ENCODE measurements around the gene POLR2J. TPM values are rescaled to one million over a fixed set of nuclear protein-coding genes. Genes with fewer than 3 reads are reported as not detected.
"Not testable (repeated sequence)": the region's sequence is repeated elsewhere in the genome, so short reads cannot be mapped to it uniquely, and the experiment has no call there.

Gene POLR2J
- total RNA-seq, 1 experiment from 2014 or later: 60.1 TPM

- not testable (repeated sequence) for DNase-seq (ENCODE audit: low read depth)
Observed at GRCh38 chr7:102494473-102495149, 15.9 kb upstream of the POLR2J start.

GRCh38 chr7:102494026-102494425, 15.3 kb upstream of the POLR2J start:
- DNase-seq (ENCODE audit: low read depth): not testable (repeated sequence)

- not testable (repeated sequence) for DNase-seq (ENCODE audit: low read depth)
Observed at GRCh38 chr7:102493220-102493935, 14.7 kb upstream of the POLR2J start.

DNA sequence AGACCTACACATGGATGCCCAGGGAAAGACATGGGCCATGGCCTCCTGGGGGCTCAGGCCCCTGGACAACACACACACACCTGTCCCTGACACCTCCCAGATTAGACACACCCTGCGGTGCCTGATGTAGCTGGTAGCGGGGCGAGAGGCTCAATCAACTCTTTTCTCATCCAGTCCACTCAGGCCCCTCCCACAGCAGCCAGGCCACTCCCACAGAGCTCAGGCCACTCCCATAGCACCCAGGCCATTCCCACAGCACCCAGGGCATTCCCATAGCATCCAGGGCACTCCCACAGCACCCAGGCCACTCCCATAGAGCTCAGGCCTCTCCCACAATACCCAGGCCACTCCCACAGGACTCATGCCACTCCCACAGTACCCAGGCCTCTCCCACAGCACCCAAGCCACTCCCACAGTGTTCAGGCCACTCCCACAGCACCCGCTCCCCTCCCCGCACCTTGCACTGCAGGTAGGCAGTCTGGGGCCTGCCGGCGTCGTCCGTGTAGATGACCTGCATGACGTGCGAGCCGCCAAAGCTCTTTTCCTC, 11.9 kb upstream of the POLR2J start:
- not testable (repeated sequence) for DNase-seq (ENCODE audit: low read depth)

DNA sequence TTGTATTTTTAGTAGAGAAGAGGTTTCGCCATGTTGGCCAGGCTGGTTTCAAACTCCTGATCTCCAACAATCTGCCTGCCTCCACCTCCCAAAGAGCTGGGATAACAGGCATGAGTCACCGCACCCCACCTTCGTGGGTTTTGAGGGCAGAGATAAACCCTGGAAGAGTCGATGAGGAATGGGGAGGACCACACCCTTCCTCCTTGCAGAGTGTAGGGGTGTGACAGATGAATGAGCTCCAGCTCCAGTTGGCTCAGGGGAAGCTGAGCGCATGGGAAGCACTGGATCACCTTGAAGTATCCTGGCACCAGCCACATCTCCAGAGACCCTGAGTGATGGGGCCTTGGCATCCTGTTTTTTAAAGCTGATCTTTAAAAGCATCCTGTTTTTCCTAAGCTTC, 5.6 kb upstream of the POLR2J start:
- DNase-seq (ENCODE audit: low read depth): not testable (repeated sequence)

DNA sequence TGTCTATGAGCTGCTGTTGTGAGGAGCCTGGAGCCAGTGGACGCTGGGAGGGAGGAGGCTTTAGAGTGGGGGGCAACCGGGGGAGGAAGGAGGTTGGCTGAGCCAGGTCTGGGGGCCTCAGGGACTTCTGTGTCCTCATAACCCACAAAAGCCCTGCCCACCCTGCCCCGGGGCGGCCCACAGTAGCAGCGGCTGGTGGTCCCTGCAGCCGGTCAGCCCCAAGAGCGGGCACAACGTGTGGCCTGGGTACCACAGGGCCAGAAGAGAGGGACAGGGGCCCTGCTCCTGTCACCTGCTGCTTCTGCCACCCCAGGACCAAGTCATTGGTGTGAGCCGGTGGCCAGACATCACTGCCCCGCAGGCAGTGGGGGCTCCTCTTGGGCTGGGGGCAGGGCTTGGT, 3.2 kb upstream of the POLR2J start:
- DNase-seq (ENCODE audit: low read depth): not testable (repeated sequence)

GRCh38 chr7:102479982-102480637, 1.4 kb upstream of the POLR2J start:
- DNase-seq (ENCODE audit: low read depth): not testable (repeated sequence)

DNA sequence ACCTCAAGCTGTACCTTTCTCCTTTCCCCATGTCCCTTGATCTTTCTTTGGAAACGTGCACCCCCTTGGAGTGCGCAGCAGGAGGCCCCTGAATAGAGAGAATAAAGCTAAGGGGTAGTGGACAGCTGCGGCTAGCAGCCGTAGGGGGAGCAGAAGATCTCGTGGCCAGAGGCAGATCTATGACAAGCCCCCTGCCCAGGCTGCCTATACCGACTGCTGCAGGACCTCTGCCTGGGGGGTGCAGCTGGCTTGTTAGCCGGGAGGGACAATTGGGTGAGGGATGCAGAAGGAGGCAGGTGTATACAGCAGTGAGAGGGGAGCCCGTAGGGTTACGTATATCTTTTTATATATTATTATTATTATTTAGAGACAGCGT, 475 bp upstream of the POLR2J start:
- DNase-seq (ENCODE audit: low read depth): not testable (repeated sequence)

GRCh38 chr7:102474736-102475435, 3.8 kb downstream of the POLR2J start:
- DNase-seq (ENCODE audit: low read depth): not testable (repeated sequence)

DNA sequence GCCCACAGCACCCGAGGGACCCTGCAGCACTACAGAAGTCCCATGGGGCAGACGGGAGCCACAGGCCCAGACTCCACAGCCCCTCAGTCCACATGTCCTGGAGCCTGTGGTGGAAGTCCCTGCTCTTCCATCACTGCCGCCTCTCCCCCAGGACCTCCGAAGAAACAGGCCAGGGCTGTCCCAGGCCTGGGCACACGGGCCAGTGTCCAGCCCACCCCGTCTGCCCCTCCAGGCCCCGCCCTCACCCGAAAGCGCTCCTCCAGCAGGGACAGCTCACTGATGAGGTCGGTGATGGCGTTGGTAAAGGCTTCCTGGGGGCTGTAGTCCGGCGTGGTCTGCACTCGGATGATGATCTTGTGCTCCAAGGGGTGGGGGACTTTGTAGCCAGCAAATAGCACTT, 4.6 kb downstream of the POLR2J start:
- not testable (repeated sequence) for DNase-seq (ENCODE audit: low read depth)

DNA sequence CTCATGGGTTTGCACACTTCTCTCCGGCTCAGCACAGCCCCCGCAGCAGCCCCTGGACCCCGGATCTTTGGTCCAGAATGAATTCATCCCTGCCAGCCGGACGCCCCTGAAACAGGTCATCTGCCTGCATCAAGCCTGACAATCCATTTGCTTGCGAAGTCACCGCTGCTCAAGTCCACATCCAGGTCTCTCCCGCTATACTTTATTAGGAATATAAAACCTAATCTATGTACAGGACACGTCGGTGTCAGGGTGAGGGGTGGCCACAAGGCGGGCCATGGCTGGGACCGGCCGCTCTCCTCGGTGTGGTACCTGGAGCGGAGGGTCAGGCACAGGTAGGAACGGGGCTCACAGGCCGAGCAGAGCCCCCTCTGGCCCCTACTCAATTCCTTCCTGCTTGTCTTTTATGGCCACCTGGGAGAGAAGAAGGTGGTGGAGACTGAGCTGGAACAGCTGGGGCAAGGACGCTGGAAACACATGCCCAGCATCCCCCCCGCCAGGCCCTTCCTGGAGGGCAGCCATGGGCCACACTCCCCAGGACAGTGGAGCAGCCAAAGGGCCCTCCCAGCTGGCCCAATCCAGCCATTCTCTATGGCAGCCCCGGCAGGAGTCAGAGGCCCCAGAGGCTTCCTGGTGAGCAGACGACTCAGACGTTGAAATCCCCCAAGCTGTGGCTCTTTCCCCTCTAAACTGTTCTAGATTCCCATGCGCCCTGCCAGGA, 5.3 kb downstream of the POLR2J start:
- DNase-seq (ENCODE audit: low read depth): no peak

- DNase-seq (ENCODE audit: low read depth): no peak
Observed at GRCh38 chr7:102472126-102473041, 6.3 kb downstream of the POLR2J start.

DNA sequence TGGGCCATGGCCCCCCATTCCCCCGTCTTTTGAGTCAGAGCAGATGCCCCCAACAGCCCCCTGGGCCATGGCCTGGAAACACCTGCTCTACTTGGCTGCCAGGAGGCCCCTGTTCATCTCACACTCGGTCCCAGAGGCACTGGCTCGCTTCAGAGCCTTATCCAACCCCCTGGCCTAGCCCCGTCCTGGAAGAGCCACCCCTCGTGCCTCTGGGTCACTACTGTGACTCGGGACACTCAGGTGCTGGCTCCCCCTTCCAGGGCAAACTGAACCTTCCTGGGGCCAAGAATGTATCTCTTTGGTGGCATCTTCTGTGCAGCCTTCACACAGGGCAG, 7.0 kb downstream of the POLR2J start:
- DNase-seq (ENCODE audit: low read depth): no peak

- no peak for DNase-seq (ENCODE audit: low read depth)
Observed at GRCh38 chr7:102469972-102470825, 8.5 kb downstream of the POLR2J start.

DNA sequence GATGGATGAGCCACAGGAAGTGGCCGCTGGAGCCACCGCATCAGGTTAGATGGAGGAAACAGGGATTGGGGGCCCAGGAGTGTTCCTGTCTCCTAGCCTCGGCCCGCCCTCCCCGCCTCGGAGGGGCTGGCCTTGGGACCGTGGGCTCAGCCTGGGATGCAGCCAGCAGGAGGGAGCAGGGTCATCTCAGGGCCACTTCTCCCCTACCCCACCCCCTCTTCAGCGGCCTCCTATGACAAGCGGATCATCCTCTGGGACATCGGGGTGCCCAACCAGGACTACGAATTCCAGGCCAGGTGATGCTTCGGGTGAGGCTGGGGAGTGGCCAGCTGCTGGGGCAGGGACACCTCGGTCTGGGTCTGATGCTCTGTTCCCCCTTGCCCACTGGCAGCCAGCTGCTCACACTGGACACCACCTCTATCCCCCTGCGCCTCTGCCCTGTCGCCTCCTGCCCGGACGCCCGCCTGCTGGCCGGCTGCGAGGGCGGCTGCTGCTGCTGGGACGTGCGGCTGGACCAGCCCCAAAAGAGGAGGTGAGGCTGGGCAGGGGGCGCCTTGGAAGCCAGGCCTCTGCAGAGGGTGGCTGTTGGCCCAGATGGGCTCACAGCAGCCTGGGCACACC, 9.3 kb downstream of the POLR2J start:
- no peak for DNase-seq (ENCODE audit: low read depth)

GRCh38 chr7:102468478-102469350, 10.0 kb downstream of the POLR2J start:
- no peak for DNase-seq (ENCODE audit: low read depth)

GRCh38 chr7:102467581-102468477, 10.9 kb downstream of the POLR2J start:
- DNase-seq (ENCODE audit: low read depth): peak; percentile 10

All from Daoy (cell line).